ENCODE data around the gene ARHGAP8.
"Not testable (repeated sequence)": the region's sequence is repeated elsewhere in the genome, so short reads cannot be mapped to it uniquely, and the experiment has no call there.

ARHGAP8 gene

GRCh38 chr22:44726439-44726838 is 25.9 kb upstream of the ARHGAP8 start:
- no peak for DNase-seq

- no peak for DNase-seq
These were observed 25.2 kb upstream of the ARHGAP8 start for GRCh38 chr22:44727148-44727547.

- no peak for DNase-seq
These were observed 24.7 kb upstream of the ARHGAP8 start for GRCh38 chr22:44727709-44728108.

- no peak for DNase-seq
These were observed 23.5 kb upstream of the ARHGAP8 start for GRCh38 chr22:44728761-44729324.

GRCh38 chr22:44729391-44730021 is 22.9 kb upstream of the ARHGAP8 start:
- DNase-seq, result no peak

- no peak for DNase-seq
These were observed 22.4 kb upstream of the ARHGAP8 start for GRCh38 chr22:44730022-44730393.

- DNase-seq, result no peak
These were observed 21.7 kb upstream of the ARHGAP8 start for GRCh38 chr22:44730490-44731356.

- no peak for DNase-seq
These were observed 20.9 kb upstream of the ARHGAP8 start for GRCh38 chr22:44731357-44731970.

- DNase-seq, result no peak
These were observed 20.3 kb upstream of the ARHGAP8 start for GRCh38 chr22:44732017-44732561.

- no peak for DNase-seq
These were observed 19.7 kb upstream of the ARHGAP8 start for GRCh38 chr22:44732661-44733060.

- DNase-seq, result no peak
These were observed 18.8 kb upstream of the ARHGAP8 start for GRCh38 chr22:44733426-44734106.

GRCh38 chr22:44734278-44734677 is 18.1 kb upstream of the ARHGAP8 start:
- no peak for DNase-seq

GRCh38 chr22:44734801-44735517 is 17.4 kb upstream of the ARHGAP8 start:
- no peak for DNase-seq

- peak; percentile 24 for DNase-seq
These were observed 16.6 kb upstream of the ARHGAP8 start for GRCh38 chr22:44735518-44736428.

GRCh38 chr22:44736581-44737405 is 15.6 kb upstream of the ARHGAP8 start:
- DNase-seq, result no peak

GRCh38 chr22:44737406-44738346 is 14.7 kb upstream of the ARHGAP8 start:
- no peak for DNase-seq

GRCh38 chr22:44738347-44738715 is 14.0 kb upstream of the ARHGAP8 start:
- DNase-seq, result no peak

- DNase-seq, result no peak
These were observed 13.4 kb upstream of the ARHGAP8 start for GRCh38 chr22:44739024-44739423.

- not testable (repeated sequence) for DNase-seq
These were observed 12.7 kb upstream of the ARHGAP8 start for GRCh38 chr22:44739666-44740065.

Data from NCI-H1048 (cell line).